RWPE2 (cell line): ENCODE data around the gene PSMD13.

Experiments
- ATAC-seq: fragments of 200-7000 bp; cut with Tn5 transposase; 3 replicates; pipeline ENCODE4 v1.9.1; 2021; ENCODE audit warnings: low read depth
- DNase-seq: peaks from one replicate; pipeline ENCODE4 v3.0.0-alpha.2; 2020; ENCODE audit warnings: low spot score
- H3K27ac ChIP-seq: fragments of 450-650 bp; 2 replicates; pipeline ENCODE4 v1.5.1; 2017; ENCODE audit warnings: mild to moderate bottlenecking; ENCODE audit not compliant: poor library complexity, severe bottlenecking
- H3K27me3 ChIP-seq: fragments of 250-450 bp; sonication (Bioruptor Pico); 2 replicates; pipeline ENCODE4 v1.5.1; 2021; ENCODE audit warnings: mild to moderate bottlenecking, moderate library complexity; ENCODE audit not compliant: insufficient read depth, poor library complexity, severe bottlenecking
- H3K36me3 ChIP-seq: fragments of 250-450 bp; sonication (Bioruptor Pico); 2 replicates; pipeline ENCODE4 v1.5.1; 2020; ENCODE audit warnings: low read depth, mild to moderate bottlenecking, moderate library complexity
- H3K4me1 ChIP-seq: fragments of 250-450 bp; sonication (Bioruptor Pico); 2 replicates; pipeline ENCODE4 v1.5.1; 2021; ENCODE audit warnings: mild to moderate bottlenecking, moderate library complexity; ENCODE audit not compliant: insufficient read depth, poor library complexity, severe bottlenecking
- H3K4me3 ChIP-seq: fragments of 250-450 bp; sonication (Bioruptor Pico); 2 replicates; pipeline ENCODE4 v1.5.1; 2021; ENCODE audit warnings: mild to moderate bottlenecking, moderate library complexity; ENCODE audit not compliant: severe bottlenecking
- H3K9me3 ChIP-seq: fragments of 250-450 bp; sonication (Bioruptor Pico); 2 replicates; pipeline ENCODE4 v1.5.1; 2021; ENCODE audit warnings: mild to moderate bottlenecking, moderate library complexity; ENCODE audit not compliant: severe bottlenecking
- TF ChIP-seq, protein P1 (sequence below): fragments of 450-650 bp; IDR thresholded peaks from one replicate; pipeline ENCODE4 v1.5.1; 2017; ENCODE audit warnings: mild to moderate bottlenecking, moderate library complexity; ENCODE audit not compliant: poor library complexity, severe bottlenecking

The PSMD13 gene

DNA sequence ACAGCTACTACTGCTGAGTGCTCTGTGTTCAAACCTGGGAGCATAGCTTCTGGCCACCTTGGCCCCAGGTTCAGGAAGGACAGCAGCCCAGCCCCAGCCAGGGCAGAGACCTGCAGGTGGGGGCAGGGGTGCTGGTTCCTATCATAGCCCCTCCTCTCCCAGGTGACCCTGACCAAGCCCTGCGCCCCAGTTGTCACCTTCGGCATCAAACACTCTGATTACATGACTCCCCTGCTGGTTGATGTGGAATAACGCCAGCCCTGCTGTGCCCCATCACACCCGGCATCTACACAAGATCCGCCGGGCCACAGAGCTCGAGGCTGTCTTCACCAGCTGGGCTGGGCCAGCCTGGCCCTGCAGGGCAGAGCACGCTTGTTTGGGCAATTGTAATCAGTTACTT is 37.0 kb upstream of the PSMD13 start:
- ATAC-seq (no peak; the same call in 2 of the 3 replicates), DNase-seq (no peak)
- H3K9me3 ChIP-seq = no peaks in the 10 kb centered on the region
- H3K36me3 ChIP-seq = peaks cover 4% of the 10 kb centered on the region
- no peaks in the 10 kb centered on the region for H3K27me3 ChIP-seq
- H3K4me3 ChIP-seq = no peak overlapping the region
- TF ChIP-seq, protein P1, sequence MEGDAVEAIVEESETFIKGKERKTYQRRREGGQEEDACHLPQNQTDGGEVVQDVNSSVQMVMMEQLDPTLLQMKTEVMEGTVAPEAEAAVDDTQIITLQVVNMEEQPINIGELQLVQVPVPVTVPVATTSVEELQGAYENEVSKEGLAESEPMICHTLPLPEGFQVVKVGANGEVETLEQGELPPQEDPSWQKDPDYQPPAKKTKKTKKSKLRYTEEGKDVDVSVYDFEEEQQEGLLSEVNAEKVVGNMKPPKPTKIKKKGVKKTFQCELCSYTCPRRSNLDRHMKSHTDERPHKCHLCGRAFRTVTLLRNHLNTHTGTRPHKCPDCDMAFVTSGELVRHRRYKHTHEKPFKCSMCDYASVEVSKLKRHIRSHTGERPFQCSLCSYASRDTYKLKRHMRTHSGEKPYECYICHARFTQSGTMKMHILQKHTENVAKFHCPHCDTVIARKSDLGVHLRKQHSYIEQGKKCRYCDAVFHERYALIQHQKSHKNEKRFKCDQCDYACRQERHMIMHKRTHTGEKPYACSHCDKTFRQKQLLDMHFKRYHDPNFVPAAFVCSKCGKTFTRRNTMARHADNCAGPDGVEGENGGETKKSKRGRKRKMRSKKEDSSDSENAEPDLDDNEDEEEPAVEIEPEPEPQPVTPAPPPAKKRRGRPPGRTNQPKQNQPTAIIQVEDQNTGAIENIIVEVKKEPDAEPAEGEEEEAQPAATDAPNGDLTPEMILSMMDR = no peak
- no peak overlapping the region for H3K27ac ChIP-seq
- no peaks in the 10 kb centered on the region for H3K4me1 ChIP-seq

GRCh38 chr11:200224-201003 is 36.4 kb upstream of the PSMD13 start:
- Histone ChIP-seq H3K27me3 (no peaks in the 10 kb centered on the region), H3K27ac (no peak overlapping the region), H3K4me3 (no peak overlapping the region), H3K9me3 (no peaks in the 10 kb centered on the region), H3K36me3 (peaks cover 8% of the 10 kb centered on the region), H3K4me1 (no peaks in the 10 kb centered on the region)
- no peak for ATAC-seq
- no peak for DNase-seq
- TF ChIP-seq, protein P1 = no peak

DNA sequence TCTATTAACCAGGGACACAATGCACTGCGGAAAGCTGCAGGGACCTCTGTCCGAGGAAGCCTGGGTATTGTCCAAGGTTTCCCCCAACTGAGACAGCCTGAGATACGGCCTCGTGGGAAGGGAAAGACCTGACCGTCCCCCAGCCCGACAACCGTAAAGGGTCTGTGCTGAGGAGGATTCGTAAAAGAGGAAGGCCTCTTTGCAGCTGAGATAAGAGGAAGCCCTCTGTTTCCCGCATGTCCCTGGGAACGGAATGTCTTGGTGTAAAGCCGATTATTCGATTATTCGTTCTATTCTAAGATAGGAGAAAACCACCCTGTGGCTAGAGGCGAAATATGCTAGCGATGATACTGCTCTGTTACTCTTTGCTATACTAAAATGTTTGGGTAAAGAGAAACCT is 34.8 kb upstream of the PSMD13 start:
- Histone ChIP-seq H3K27ac (no peak overlapping the region), H3K4me3 (no peak overlapping the region), H3K27me3 (no peaks in the 10 kb centered on the region), H3K9me3 (no peaks in the 10 kb centered on the region), H3K4me1 (no peaks in the 10 kb centered on the region), H3K36me3 (peaks cover 8% of the 10 kb centered on the region)
- no peak for ATAC-seq
- no peak for DNase-seq
- TF ChIP-seq, protein P1 = no peak

DNA sequence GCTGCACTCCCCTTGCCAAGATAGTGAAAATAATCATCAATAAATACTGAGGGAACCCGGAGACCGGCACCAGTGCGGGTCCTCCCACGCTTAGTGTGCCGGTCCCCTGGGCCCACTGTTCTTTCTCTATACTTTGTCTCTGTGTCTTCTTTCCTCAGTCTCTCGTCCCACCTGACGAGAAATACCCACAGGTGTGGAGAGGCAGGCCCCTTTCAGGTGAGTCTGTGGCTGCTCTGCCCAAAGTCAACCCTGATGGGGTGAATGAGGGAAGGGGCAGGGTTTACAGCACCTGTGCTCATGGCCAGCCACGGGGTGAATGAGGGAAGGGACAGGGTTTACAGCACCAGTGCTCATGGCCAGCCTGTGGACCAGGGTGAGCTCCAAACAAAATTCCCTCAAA is 34.3 kb upstream of the PSMD13 start:
- no peak overlapping the region for H3K4me3 ChIP-seq
- ATAC-seq (no peak), DNase-seq (no peak)
- no peaks in the 10 kb centered on the region for H3K27me3 ChIP-seq
- no peaks in the 10 kb centered on the region for H3K9me3 ChIP-seq
- H3K27ac ChIP-seq = no peak overlapping the region
- H3K36me3 ChIP-seq = peaks cover 8% of the 10 kb centered on the region
- TF ChIP-seq, protein P1 = no peak
- H3K4me1 ChIP-seq = no peaks in the 10 kb centered on the region
